NT2/D1 (cell line): Measurements from ENCODE around the gene ELK3.

Experiments
- DNase-seq: peaks from one replicate; pipeline ENCODE4 v3.0.0-alpha.2; 2011; ENCODE audit warnings: low read depth, low spot score
- H3K27me3 ChIP-seq: 2 replicates; pipeline ENCODE4 v1.6.0; 2011; ENCODE audit warnings: mild to moderate bottlenecking; ENCODE audit not compliant: insufficient read length, insufficient read depth
- H3K36me3 ChIP-seq: 2 replicates; pipeline ENCODE4 v1.6.1; 2011; ENCODE audit warnings: mild to moderate bottlenecking, low read length, mixed read lengths; ENCODE audit not compliant: insufficient read depth, insufficient read length
- H3K4me1 ChIP-seq: 2 replicates; pipeline ENCODE4 v1.5.1; 2011; ENCODE audit not compliant: insufficient read depth, insufficient read length
- H3K4me3 ChIP-seq: 2 replicates; pipeline ENCODE4 v1.5.1; 2011; ENCODE audit warnings: low read depth; ENCODE audit not compliant: insufficient read length
- H3K9ac ChIP-seq: 2 replicates; pipeline ENCODE4 v1.6.0; 2011; ENCODE audit warnings: low read depth; ENCODE audit not compliant: insufficient read length
- H3K9me3 ChIP-seq: 2 replicates; pipeline ENCODE4 v1.5.1; 2011; ENCODE audit warnings: mild to moderate bottlenecking, low read length; ENCODE audit not compliant: insufficient read depth
- SUZ12 ChIP-seq: IDR thresholded peaks from 2 replicates; pipeline ENCODE4 v1.6.1; 2011; ENCODE audit not compliant: insufficient read length, insufficient read depth; ENCODE audit errors: extremely low read depth
- YY1 ChIP-seq: IDR thresholded peaks from 2 replicates; pipeline ENCODE4 v1.6.1; 2011; ENCODE audit not compliant: insufficient read length, insufficient read depth
- ZNF274 ChIP-seq: IDR thresholded peaks from 2 replicates; pipeline ENCODE4 v1.6.1; 2011; ENCODE audit warnings: mild to moderate bottlenecking, low read depth, low read length

Gene ELK3

GRCh38 chr12:96295532-96296160 lies 101.5 kb downstream of the ELK3 start:
- no peak overlapping the region for H3K9ac ChIP-seq
- no peaks in the 10 kb centered on the region for H3K9me3 ChIP-seq
- no peak for TF ChIP-seq SUZ12
- no peak for TF ChIP-seq YY1
- no peak for TF ChIP-seq ZNF274
- no peaks in the 10 kb centered on the region for H3K27me3 ChIP-seq
- no peak for DNase-seq
- peaks cover 35% of the 10 kb centered on the region for H3K36me3 ChIP-seq
- H3K4me1 ChIP-seq = no peaks in the 10 kb centered on the region
- no peak overlapping the region for H3K4me3 ChIP-seq

GRCh38 chr12:96297504-96297903 lies 103.3 kb downstream of the ELK3 start:
- Histone ChIP-seq H3K36me3 (peaks cover 31% of the 10 kb centered on the region), H3K4me3 (no peak overlapping the region), H3K4me1 (no peaks in the 10 kb centered on the region), H3K9ac (no peak overlapping the region), H3K27me3 (no peaks in the 10 kb centered on the region), H3K9me3 (no peaks in the 10 kb centered on the region)
- TF ChIP-seq YY1 (no peak), SUZ12 (no peak), ZNF274 (no peak)
- no peak for DNase-seq

GRCh38 chr12:96300064-96300463 lies 105.9 kb downstream of the ELK3 start:
- H3K4me3 ChIP-seq = no peak overlapping the region
- no peaks in the 10 kb centered on the region for H3K9me3 ChIP-seq
- no peak for DNase-seq
- H3K9ac ChIP-seq = no peak overlapping the region
- H3K4me1 ChIP-seq = no peaks in the 10 kb centered on the region
- no peak for TF ChIP-seq ZNF274
- no peak for TF ChIP-seq SUZ12
- TF ChIP-seq YY1 = no peak
- no peaks in the 10 kb centered on the region for H3K27me3 ChIP-seq
- peaks cover 22% of the 10 kb centered on the region for H3K36me3 ChIP-seq

- DNase-seq = no peak
- H3K9ac ChIP-seq = no peak overlapping the region
- no peaks in the 10 kb centered on the region for H3K4me1 ChIP-seq
- TF ChIP-seq ZNF274 = no peak
- no peaks in the 10 kb centered on the region for H3K9me3 ChIP-seq
- no peaks in the 10 kb centered on the region for H3K27me3 ChIP-seq
- H3K36me3 ChIP-seq = peaks cover 16% of the 10 kb centered on the region
- no peak overlapping the region for H3K4me3 ChIP-seq
These were observed 107.6 kb downstream of the ELK3 start for GRCh38 chr12:96301732-96302131.

GRCh38 chr12:96302687-96303310 lies 108.6 kb downstream of the ELK3 start:
- DNase-seq = no peak
- Histone ChIP-seq H3K36me3 (peaks cover 6% of the 10 kb centered on the region), H3K4me3 (no peak overlapping the region), H3K27me3 (no peaks in the 10 kb centered on the region), H3K9ac (no peak overlapping the region), H3K9me3 (no peaks in the 10 kb centered on the region), H3K4me1 (no peaks in the 10 kb centered on the region)
- TF ChIP-seq ZNF274 (no peak), YY1 (no peak), SUZ12 (no peak)

- Histone ChIP-seq H3K4me3 (no peak overlapping the region), H3K4me1 (no peaks in the 10 kb centered on the region), H3K27me3 (no peaks in the 10 kb centered on the region), H3K9ac (no peak overlapping the region), H3K36me3 (peaks cover 6% of the 10 kb centered on the region), H3K9me3 (no peaks in the 10 kb centered on the region)
- TF ChIP-seq SUZ12 = no peak
- TF ChIP-seq YY1 = no peak
- TF ChIP-seq ZNF274 = no peak
- DNase-seq = no peak
These were observed 109.5 kb downstream of the ELK3 start for GRCh38 chr12:96303653-96304052.

GRCh38 chr12:96305665-96306064 lies 111.5 kb downstream of the ELK3 start:
- peaks cover 2% of the 10 kb centered on the region for H3K36me3 ChIP-seq
- TF ChIP-seq YY1 = no peak
- no peak for TF ChIP-seq ZNF274
- no peak for TF ChIP-seq SUZ12
- no peak overlapping the region for H3K9ac ChIP-seq
- no peaks in the 10 kb centered on the region for H3K9me3 ChIP-seq
- no peaks in the 10 kb centered on the region for H3K27me3 ChIP-seq
- DNase-seq = no peak
- H3K4me3 ChIP-seq = no peak overlapping the region
- no peaks in the 10 kb centered on the region for H3K4me1 ChIP-seq
